GM10248 (cell line): ENCODE measurements around the gene MRC2.
A peak's percentile ranks its signal among the peaks of the same experiment; 100 is the strongest.
"Not testable (repeated sequence)": the region's sequence is repeated elsewhere in the genome, so short reads cannot be mapped to it uniquely, and the experiment has no call there.

ENCODE experiments used
- CTCF ChIA-PET: fragments of 300-600 bp; sonication (Branson Sonifier 250); formaldehyde crosslinking; extraction: SDS; loops from one replicate; lab custom pipeline; 2021; ENCODE audit warnings: antibody characterized with exemption; lab: Yijun Ruan, JAX
- POLR2A ChIA-PET: fragments of 350-650 bp; sonication (Branson Sonifier 250); formaldehyde crosslinking; extraction: SDS; loops from one replicate; lab custom pipeline; 2020; ENCODE audit warnings: antibody characterized with exemption; lab: Yijun Ruan, JAX
- DNase-seq: peaks from one replicate; pipeline ENCODE4 v3.0.0; 2012; ENCODE audit errors: extremely low spot score
- CTCF ChIP-seq: IDR thresholded peaks from 2 replicates; pipeline ENCODE4 v1.5.1; 2012; ENCODE audit warnings: mild to moderate bottlenecking, low read depth; ENCODE audit errors: extremely low read depth, missing control alignments, control extremely low read depth

Gene MRC2

GRCh38 chr17:62692721-62693431 is 65.4 kb downstream of the MRC2 start:
- TF ChIP-seq CTCF, result peak; percentile 14
- no peak for DNase-seq
- POLR2A ChIA-PET, result no interaction called here
- CTCF ChIA-PET, result no interaction called here

GRCh38 chr17:62693616-62694409 is 66.3 kb downstream of the MRC2 start:
- TF ChIP-seq CTCF, result no peak
- no peak for DNase-seq
- POLR2A ChIA-PET, result no interaction called here
- CTCF ChIA-PET, result no interaction called here

- POLR2A ChIA-PET, CTCF ChIA-PET, DNase-seq: not testable (repeated sequence)
Observed at GRCh38 chr17:62695093-62695738, 67.7 kb downstream of the MRC2 start.

- no peak for TF ChIP-seq CTCF
- no peak for DNase-seq
- ChIA-PET POLR2A (no interaction called here), CTCF (no interaction called here)
Observed at GRCh38 chr17:62696256-62696655, 68.8 kb downstream of the MRC2 start.

- DNase-seq, result no peak
- ChIA-PET POLR2A (no interaction called here), CTCF (no interaction called here)
- no peak for TF ChIP-seq CTCF
Observed at GRCh38 chr17:62696726-62697490, 69.4 kb downstream of the MRC2 start.

- CTCF ChIA-PET, POLR2A ChIA-PET, DNase-seq: not testable (repeated sequence)
Observed at GRCh38 chr17:62698459-62698858, 71.0 kb downstream of the MRC2 start.

GRCh38 chr17:62700964-62701705 is 73.7 kb downstream of the MRC2 start:
- no peak for DNase-seq
- no peak for TF ChIP-seq CTCF
- POLR2A ChIA-PET, result no interaction called here
- CTCF ChIA-PET, result no interaction called here
